Stomach (tissue), 9 donors: Measurements from ENCODE around the gene CMTR1. TPM values are rescaled to one million over a fixed set of nuclear protein-coding genes. Genes with fewer than 3 reads are reported as not detected.

ENCODE experiments used
- DNase-seq, 2 donors: peaks; one replicate each; pipeline versions ENCODE4 v3.0.0 to v3.0.0-alpha.2; 2013 to 2019
- H3K27ac ChIP-seq, 5 donors: fragments of 200-600 bp in 4 of 5; sonication (generic) in 4 of 5; one replicate each; pipeline ENCODE4 v1.5.1; 2013 to 2019; ENCODE audit warnings: mild to moderate bottlenecking in 1 of 5, moderate library complexity in 1 of 5
- H3K27me3 ChIP-seq, 3 donors: fragments of 200-600 bp; sonication (generic); one replicate each; pipeline ENCODE4 v1.5.1; 2017 to 2019; ENCODE audit warnings: mixed run types in 1 of 3
- H3K36me3 ChIP-seq, 4 donors: fragments of 200-600 bp; sonication (generic); 1 replicate in 3 of 4; 2 replicates in 1 of 4; pipeline ENCODE4 v1.5.1; 2016 to 2019
- H3K4me1 ChIP-seq, 4 donors: fragments of 200-600 bp; sonication (generic); one replicate each; pipeline ENCODE4 v1.5.1; 2016 to 2019
- H3K4me3 ChIP-seq, 4 donors: fragments of 200-600 bp; sonication (generic) in 3 of 4; one replicate each; pipeline ENCODE4 v1.5.1; 2016 to 2019; ENCODE audit warnings: mild to moderate bottlenecking in 1 of 4
- H3K9me3 ChIP-seq, 4 donors: fragments of 200-600 bp; sonication (generic); one replicate each; pipeline ENCODE4 v1.5.1; 2016 to 2019
- CTCF ChIP-seq, 7 experiments: fragments of 450-650 bp in 4 of 7; fragments of 200-600 bp in 3 of 7; sonication (generic) in 3 of 7; IDR thresholded peaks; one replicate each; pipeline ENCODE4 v1.5.1; 2016 to 2019; ENCODE audit warnings: antibody characterized with exemption in 7 of 7, control low read depth in 2 of 7, mild to moderate bottlenecking in 1 of 7
- EP300 ChIP-seq: sonication (generic); formaldehyde crosslinking; IDR thresholded peaks from one replicate; pipeline ENCODE4 v1.6.1; 2017; ENCODE audit warnings: antibody characterized with exemption
- POLR2A ChIP-seq, 4 donors: fragments of 450-650 bp; IDR thresholded peaks; one replicate each; pipeline ENCODE4 v1.6.1; 2016; ENCODE audit warnings: antibody characterized with exemption in 4 of 4, control low read depth in 2 of 4, mild to moderate bottlenecking in 1 of 4, moderate library complexity in 1 of 4
- POLR2AphosphoS5 ChIP-seq, 3 donors: sonication (generic); formaldehyde crosslinking; IDR thresholded peaks; one replicate each; pipeline ENCODE4 v1.6.1; 2016; ENCODE audit warnings: antibody characterized with exemption in 3 of 3
- WGBS, 5 donors: extraction: QIAGEN DNeasy Blood & Tissue Kit in 3 of 5; methylation state at CpG; one replicate each; pipeline versions ENCODE4 v1.1.5 to v1.1.7; 2013 to 2018; 5-methylcytosine and 5-hydroxymethylcytosine counted together
- intact Hi-C: fragments of 100-400 bp; cut with DNase I; formaldehyde crosslinking; loops from one replicate; pipeline ENCODE4 v1.15.1; 2023; ENCODE audit warnings: low total_unique reads
- polyA plus RNA-seq, 3 donors: library from polyadenylated mRNA; stranded (reverse); fragments of 200-250 nt; gene quantifications; one replicate each; pipeline ENCODE4 v1.2.3, GENCODE V29; 2013
- total RNA-seq, 5 donors: library from RNA; depleted of rRNA; stranded (reverse); fragments of >200 nt; gene quantifications; one replicate each; pipeline versions ENCODE4 v1.1.0 to v1.2.3, GENCODE V29; 2014 to 2016
- donor health status: healthy with polysubstance abuse.
- donor health status: Bipolar disorder and iron deficiency.
- donor health status: healthy.

CMTR1 gene
- total and polyA plus RNA-seq, 8 donors: 6.3 to 145 (median 24.5) TPM

DNA sequence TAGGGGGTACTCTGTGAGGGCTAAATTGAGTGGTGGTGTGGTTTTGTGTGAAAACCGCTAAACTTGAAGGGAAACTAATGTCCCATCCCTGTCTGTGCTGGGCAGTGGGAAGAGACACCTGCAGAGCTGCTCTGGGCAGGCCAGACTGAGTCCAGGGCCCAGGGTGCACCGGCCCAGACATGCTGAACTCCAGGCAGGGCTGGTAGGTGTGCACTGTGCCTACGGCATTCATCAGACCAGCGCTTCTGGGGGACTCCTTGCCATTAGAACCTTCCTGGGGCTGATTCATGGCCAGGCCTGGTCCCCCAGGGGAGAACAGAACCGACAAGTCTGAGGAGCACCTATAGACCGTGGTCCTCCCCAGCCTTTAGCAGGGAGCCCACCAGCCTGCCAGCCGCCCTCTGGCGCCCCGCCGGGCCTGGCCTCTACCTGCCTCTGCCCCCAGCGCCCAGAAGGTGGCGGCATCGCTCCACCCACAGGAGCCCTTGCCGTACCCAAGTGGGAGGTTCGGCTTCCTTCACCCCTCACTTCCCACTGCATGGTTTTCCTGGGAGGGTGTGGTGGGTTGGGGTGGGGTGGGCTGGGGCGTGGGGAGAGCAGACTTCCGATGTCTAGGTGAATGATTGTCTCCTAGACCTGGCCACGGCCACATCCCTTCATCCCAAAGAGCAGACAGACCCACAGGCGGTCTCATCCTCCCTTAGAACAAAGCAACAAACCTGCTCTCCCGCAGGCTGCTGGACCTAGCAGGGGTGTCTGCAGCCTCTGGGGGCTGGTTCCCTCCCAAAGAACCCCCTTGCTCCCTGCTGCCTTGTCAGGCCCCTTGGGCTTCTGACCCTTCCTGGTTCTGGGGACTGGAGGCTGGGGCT is 51.1 kb downstream of the CMTR1 start:
- peak; percentile 69 to 85 for DNase-seq
- peak in 5 of 7 experiments; percentile 63 to 84 (median 66) for TF ChIP-seq CTCF (IDR thresholded peaks at IDR 0.05)
- no peak for TF ChIP-seq POLR2AphosphoS5 (IDR thresholded peaks at IDR 0.05)
- H3K4me3 ChIP-seq: no peak overlapping the region
- 42 to 52% (median 46%) methylated on average over 11 to 20 of the region's 20 CpGs for WGBS, 5 donors
- H3K9me3 ChIP-seq: no peaks in the 10 kb centered on the region
- H3K27ac ChIP-seq: no peak overlapping the region
- peaks cover 24 to 70% (median 67%) of the 10 kb centered on the region in 4 donors for H3K36me3 ChIP-seq
- intact Hi-C loops: loop anchor here (10.0 kb wide), 2 partner anchors 81 to 211 kb away; partner anchors contain the start of gene MDGA1
- H3K27me3 ChIP-seq: no peaks in the 10 kb centered on the region
- peaks cover 0 to 14% (median 7%) of the 10 kb centered on the region in 4 donors for H3K4me1 ChIP-seq

GRCh38 chr6:37484786-37485170 is 51.8 kb downstream of the CMTR1 start:
- Histone ChIP-seq H3K9me3 (no peaks in the 10 kb centered on the region), H3K4me3 (no peak overlapping the region), H3K27ac (no peak overlapping the region), H3K27me3 (no peaks in the 10 kb centered on the region), H3K36me3 (peaks cover 20 to 64% (median 60%) of the 10 kb centered on the region in 4 donors), H3K4me1 (peaks cover 0 to 20% (median 7%) of the 10 kb centered on the region in 4 donors)
- DNase-seq: no peak
- TF ChIP-seq POLR2A (IDR thresholded peaks at IDR 0.05) (no peak), CTCF (IDR thresholded peaks at IDR 0.05) (no peak), EP300 (no peak), POLR2AphosphoS5 (IDR thresholded peaks at IDR 0.05) (no peak)
- intact Hi-C loops: loop anchor here (10.0 kb wide), 2 partner anchors 80 to 210 kb away; partner anchors contain the start of gene MDGA1
- WGBS, 5 donors: 90 to 95% (median 93%) methylated on average over 4 to 7 of the region's 7 CpGs

GRCh38 chr6:37485291-37485702 is 52.3 kb downstream of the CMTR1 start:
- Histone ChIP-seq H3K9me3 (no peaks in the 10 kb centered on the region), H3K27me3 (no peaks in the 10 kb centered on the region), H3K36me3 (peaks cover 14 to 59% (median 55%) of the 10 kb centered on the region in 4 donors), H3K4me3 (no peak overlapping the region), H3K27ac (no peak overlapping the region), H3K4me1 (peaks cover 0 to 25% (median 7%) of the 10 kb centered on the region in 4 donors)
- no peak for DNase-seq
- no peak for TF ChIP-seq EP300
- no peak for TF ChIP-seq POLR2AphosphoS5 (IDR thresholded peaks at IDR 0.05)
- TF ChIP-seq POLR2A (IDR thresholded peaks at IDR 0.05): no peak
- intact Hi-C loops: loop anchor here (10.0 kb wide), 2 partner anchors 80 to 210 kb away; partner anchors contain the start of gene MDGA1
- 70 to 80% (median 73%) methylated on average over 10 of the region's 10 CpGs for WGBS, 5 donors

DNA sequence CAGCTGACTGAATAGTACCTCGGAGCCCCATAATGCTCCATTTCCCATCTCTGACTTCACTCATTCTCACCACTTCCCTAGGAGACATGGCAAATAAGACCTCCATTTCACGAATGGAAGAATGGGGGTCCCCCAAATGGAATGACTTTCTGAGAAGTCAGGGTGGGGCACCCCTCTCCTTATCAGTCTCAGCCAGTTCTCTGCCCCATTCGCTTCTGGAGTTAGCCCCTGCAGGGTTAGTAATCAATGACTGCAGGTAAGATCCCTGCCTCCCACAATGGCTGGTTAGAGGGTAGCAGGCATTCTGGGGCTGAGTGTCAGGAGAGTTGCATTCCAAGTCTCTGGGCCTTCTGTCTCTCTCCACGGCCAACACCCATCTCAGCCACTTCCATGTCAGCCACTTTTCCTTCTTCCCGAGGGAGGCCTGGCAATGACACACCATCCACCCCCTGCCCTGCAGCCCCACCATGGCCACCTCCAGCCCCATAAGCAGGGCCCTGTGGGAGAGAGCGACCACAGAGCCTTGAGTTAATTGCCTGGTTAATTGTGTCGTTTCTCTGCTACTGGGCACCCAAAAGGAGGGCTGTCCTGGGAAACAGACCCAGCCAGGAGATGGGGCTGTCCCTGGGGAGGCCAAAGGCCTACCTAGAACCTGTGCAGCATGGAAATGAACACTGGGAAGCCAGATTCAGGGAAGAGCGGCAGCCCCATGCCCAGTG is 53.3 kb downstream of the CMTR1 start:
- no peak for DNase-seq
- no peaks in the 10 kb centered on the region for H3K9me3 ChIP-seq
- H3K4me1 ChIP-seq: peaks cover 0 to 28% (median 10%) of the 10 kb centered on the region in 4 donors
- TF ChIP-seq POLR2A (IDR thresholded peaks at IDR 0.05) (no peak), CTCF (IDR thresholded peaks at IDR 0.05) (no peak), EP300 (no peak), POLR2AphosphoS5 (IDR thresholded peaks at IDR 0.05) (no peak)
- H3K36me3 ChIP-seq: peaks cover 7 to 49% (median 45%) of the 10 kb centered on the region in 4 donors
- no peaks in the 10 kb centered on the region for H3K27me3 ChIP-seq
- 82 to 89% (median 84%) methylated on average over 7 to 8 of the region's 8 CpGs for WGBS, 5 donors
- no peak overlapping the region for H3K4me3 ChIP-seq
- no peak overlapping the region for H3K27ac ChIP-seq
- intact Hi-C loops: loop anchor here (10.0 kb wide), 2 partner anchors 79 to 209 kb away; partner anchors contain the start of gene MDGA1
